Activated T-cell treated with anti-CD3 and anti-CD28 coated beads for 24 hours (primary cell): ENCODE data around the gene FOXO6.

Source experiments
- DNase-seq: peaks from one replicate; pipeline ENCODE4 v3.0.0-alpha.2; 2020; ENCODE audit warnings: low read depth

Gene FOXO6

GRCh38 chr1:41367288-41367642, 6.0 kb downstream of the FOXO6 start:
- DNase-seq, result no peak

- no peak for DNase-seq
Measured at GRCh38 chr1:41368366-41368765, 7.1 kb downstream of the FOXO6 start.

- no peak for DNase-seq
Measured at GRCh38 chr1:41368801-41369200, 7.6 kb downstream of the FOXO6 start.

GRCh38 chr1:41369531-41369930, 8.3 kb downstream of the FOXO6 start:
- DNase-seq, result no peak

GRCh38 chr1:41370225-41370624, 9.0 kb downstream of the FOXO6 start:
- DNase-seq, result no peak

- DNase-seq, result no peak
Measured at GRCh38 chr1:41370756-41371420, 9.7 kb downstream of the FOXO6 start.

GRCh38 chr1:41371630-41372599, 10.7 kb downstream of the FOXO6 start:
- DNase-seq, result no peak

- no peak for DNase-seq
Measured at GRCh38 chr1:41372600-41372993, 11.4 kb downstream of the FOXO6 start.

GRCh38 chr1:41373373-41373772, 12.1 kb downstream of the FOXO6 start:
- DNase-seq, result no peak

GRCh38 chr1:41374711-41375110, 13.5 kb downstream of the FOXO6 start:
- DNase-seq, result no peak

GRCh38 chr1:41377397-41377796, 16.2 kb downstream of the FOXO6 start:
- DNase-seq, result no peak

GRCh38 chr1:41378222-41378621, 17.0 kb downstream of the FOXO6 start:
- DNase-seq, result no peak

GRCh38 chr1:41378999-41379737, 17.9 kb downstream of the FOXO6 start:
- no peak for DNase-seq

GRCh38 chr1:41379738-41380130, 18.5 kb downstream of the FOXO6 start:
- DNase-seq, result no peak

- no peak for DNase-seq
Measured at GRCh38 chr1:41380195-41380594, 19.0 kb downstream of the FOXO6 start.

GRCh38 chr1:41380979-41381691, 19.9 kb downstream of the FOXO6 start:
- DNase-seq, result no peak

- no peak for DNase-seq
Measured at GRCh38 chr1:41381692-41382479, 20.7 kb downstream of the FOXO6 start.

GRCh38 chr1:41382480-41383090, 21.4 kb downstream of the FOXO6 start:
- no peak for DNase-seq

GRCh38 chr1:41383094-41383852, 22.0 kb downstream of the FOXO6 start:
- DNase-seq, result no peak

GRCh38 chr1:41384579-41384978, 23.3 kb downstream of the FOXO6 start:
- no peak for DNase-seq
